K562 treated with DMSO at 1 percent for 48 hours (cell line): Measurements from ENCODE around the gene ZNF722. TPM values are rescaled to one million over a fixed set of nuclear protein-coding genes. Genes with fewer than 3 reads are reported as not detected.

Experiments used
- total RNA-seq: library from RNA; unstranded; fragments of 300-600 nt; gene quantifications from 2 replicates; pipeline ENCODE4 v1.2.3, GENCODE V29; 2022; ENCODE audit warnings: low replicate concordance; ENCODE audit errors: extremely low read depth

The ZNF722 gene
- total RNA-seq, result not detected in 2 replicates

DNA sequence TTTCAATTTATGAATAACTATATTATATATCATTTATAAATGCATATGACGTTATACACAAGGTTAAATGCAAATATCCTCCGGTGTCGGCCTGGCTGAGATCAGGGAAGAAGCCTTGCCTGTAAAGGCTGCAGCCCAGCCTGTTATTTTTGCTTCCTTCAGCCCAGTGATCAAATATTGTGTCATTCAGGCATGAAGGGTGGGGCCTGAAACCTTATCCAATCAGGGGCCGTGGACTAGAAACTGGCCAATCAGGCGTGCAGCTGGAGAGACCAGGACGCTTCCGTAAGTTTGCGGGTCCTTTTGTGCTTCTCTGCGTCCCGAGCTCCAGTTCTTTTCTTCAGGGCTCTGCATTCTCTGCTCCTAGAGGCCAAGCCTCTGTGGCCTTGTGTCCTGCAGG lies at the start of gene ZNF722:
TSS of gene ZNF722 (plus strand) at position 301 of the 400 bp plus-strand sequence. CDS start 113 bp downstream, outside the sequence.

DNA sequence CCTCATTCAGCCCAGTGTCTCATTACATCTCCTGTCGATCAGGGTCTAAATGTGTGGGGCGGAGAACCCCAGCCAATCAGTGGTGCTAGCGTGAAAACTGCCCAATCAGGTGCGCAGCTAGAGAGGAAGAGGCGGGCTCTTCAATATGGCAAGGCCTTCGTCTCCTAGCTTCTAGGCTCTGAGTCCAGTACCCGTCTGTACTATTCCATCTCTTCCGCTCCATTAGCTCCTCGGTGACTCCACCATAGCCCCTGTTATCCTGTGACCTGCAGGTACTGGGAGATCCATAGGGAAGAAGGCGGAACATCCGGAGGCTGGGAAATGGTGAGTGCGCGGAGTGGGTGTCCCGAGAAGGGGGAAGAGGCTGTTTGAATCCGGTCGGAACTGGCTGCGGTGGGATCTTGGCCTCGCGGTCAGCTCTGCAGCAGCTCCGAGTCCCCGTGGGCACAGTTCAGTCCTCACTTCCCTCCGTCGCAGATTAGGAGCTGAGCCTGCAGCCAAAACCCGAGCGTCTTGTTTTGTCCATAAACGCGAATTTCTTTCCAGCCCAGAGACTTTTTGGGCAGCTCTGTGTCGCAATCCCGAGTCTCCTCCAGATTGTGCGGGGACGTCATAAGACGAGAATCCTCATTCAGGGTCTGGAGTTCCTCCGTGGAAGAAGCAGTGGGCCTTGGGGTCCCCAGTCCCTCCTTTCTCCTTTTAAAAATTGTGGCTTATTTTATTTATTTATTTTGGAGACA lies 46.8 kb downstream of the ZNF722 start, which contains the start of gene ZNF727:
TSS of gene ZNF727 (plus strand) at position 134 of the 740 bp plus-strand sequence. CDS start at position 322, 188 bp downstream.

Other genes starting within 250 kb of the ZNF722 start
- gene ZNF727, start 46.6 kb downstream of the ZNF722 start, total RNA-seq, result not detected in 2 replicates
- gene ZNF735, start 208.4 kb downstream of the ZNF722 start, total RNA-seq, result not detected in 2 replicates
- gene ZNF679, start 229.6 kb downstream of the ZNF722 start, total RNA-seq, result not detected in 2 replicates